NCI-H1092 (cell line): ENCODE results near the gene COL8A1.
A peak's percentile ranks its signal among the peaks of the same experiment; 100 is the strongest.

Source experiments
- DNase-seq: peaks from one replicate; lab custom pipeline; 2025; lab: John Stamatoyannopoulos, UW

Gene COL8A1

GRCh38 chr3:99761415-99762165 is 123.2 kb downstream of the COL8A1 start:
- DNase-seq = no peak

- DNase-seq = no peak
Measured at GRCh38 chr3:99762901-99763300, 124.5 kb downstream of the COL8A1 start.

GRCh38 chr3:99764377-99764776 is 126.0 kb downstream of the COL8A1 start:
- DNase-seq = no peak

- DNase-seq = no peak
Measured at GRCh38 chr3:99765042-99765942, 126.9 kb downstream of the COL8A1 start.

- no peak for DNase-seq
Measured at GRCh38 chr3:99767291-99767690, 128.9 kb downstream of the COL8A1 start.

GRCh38 chr3:99768126-99768525 is 129.7 kb downstream of the COL8A1 start:
- DNase-seq = no peak

GRCh38 chr3:99768808-99769501 is 130.6 kb downstream of the COL8A1 start:
- DNase-seq = no peak

GRCh38 chr3:99772171-99772570 is 133.8 kb downstream of the COL8A1 start:
- DNase-seq = no peak

- no peak for DNase-seq
Measured at GRCh38 chr3:99772671-99773070, 134.3 kb downstream of the COL8A1 start.

GRCh38 chr3:99774467-99774866 is 136.1 kb downstream of the COL8A1 start:
- no peak for DNase-seq

- no peak for DNase-seq
Measured at GRCh38 chr3:99776516-99777209, 138.3 kb downstream of the COL8A1 start.

GRCh38 chr3:99777210-99777549 is 138.8 kb downstream of the COL8A1 start:
- DNase-seq = no peak

GRCh38 chr3:99777708-99778107 is 139.3 kb downstream of the COL8A1 start:
- DNase-seq = no peak

GRCh38 chr3:99780749-99781148 is 142.4 kb downstream of the COL8A1 start:
- DNase-seq = no peak

- no peak for DNase-seq
Measured at GRCh38 chr3:99781761-99782160, 143.4 kb downstream of the COL8A1 start.

GRCh38 chr3:99783011-99783573 is 144.7 kb downstream of the COL8A1 start:
- no peak for DNase-seq

GRCh38 chr3:99789011-99789721 is 150.8 kb downstream of the COL8A1 start:
- DNase-seq = peak; percentile 10

GRCh38 chr3:99794485-99794884 is 156.1 kb downstream of the COL8A1 start:
- DNase-seq = no peak

GRCh38 chr3:99795573-99795972 is 157.2 kb downstream of the COL8A1 start:
- DNase-seq = no peak

- DNase-seq = no peak
Measured at GRCh38 chr3:99799422-99799821, 161.0 kb downstream of the COL8A1 start.

GRCh38 chr3:99803297-99803696 is 164.9 kb downstream of the COL8A1 start:
- no peak for DNase-seq
